Body of pancreas (tissue), 4 donors: ENCODE results near the gene PCCA. TPM values are rescaled to one million over a fixed set of nuclear protein-coding genes. Genes with fewer than 3 reads are reported as not detected.
A peak's percentile ranks its signal among the peaks of the same experiment; 100 is the strongest.

ENCODE experiments used
- ATAC-seq: fragments of 150-250 bp; one replicate; pipeline ENCODE4 v1.9.1; 2016
- DNase-seq, 4 donors: peaks; one replicate each; pipeline ENCODE4 v3.0.0-alpha.2; 2019
- H3K27ac ChIP-seq, 4 donors: fragments of 200-600 bp; sonication (generic); 1 replicate in 3 of 4; 2 replicates in 1 of 4; pipeline versions ENCODE4 v1.5.1 to v1.6.1; 2016 to 2019; ENCODE audit warnings: mild to moderate bottlenecking in 1 of 4, mixed read lengths in 1 of 4, moderate library complexity in 1 of 4
- H3K27me3 ChIP-seq, 2 donors: fragments of 200-600 bp; sonication (generic); one replicate each; pipeline ENCODE4 v1.6.0; 2016; ENCODE audit warnings: mild to moderate bottlenecking in 1 of 2
- H3K36me3 ChIP-seq, 2 donors: fragments of 200-600 bp; sonication (generic); replicated peaks in 1 of 2; 2 replicates each; pipeline ENCODE4 v1.5.1; 2016; ENCODE audit warnings: low read depth in 2 of 2; ENCODE audit not compliant: insufficient read depth in 1 of 2
- H3K4me1 ChIP-seq: fragments of 200-600 bp; sonication (generic); one replicate; pipeline ENCODE4 v1.6.0; 2016
- H3K4me3 ChIP-seq, 2 donors: fragments of 200-600 bp; sonication (generic); 1 replicate in 1 of 2; 2 replicates in 1 of 2; pipeline ENCODE4 v1.5.1; 2016 to 2019
- H3K9me3 ChIP-seq, 3 donors: fragments of 200-600 bp; sonication (generic); 1 replicate in 2 of 3; 2 replicates in 1 of 3; pipeline ENCODE4 v1.5.1; 2016
- POLR2A ChIP-seq, 3 donors: fragments of 450-650 bp; IDR thresholded peaks; one replicate each; pipeline ENCODE4 v1.6.1; 2016; ENCODE audit warnings: antibody characterized with exemption in 3 of 3, mild to moderate bottlenecking in 2 of 3
- WGBS, 2 donors: methylation state at CpG; one replicate each; pipeline ENCODE4 v1.1.5; 2017; 5-methylcytosine and 5-hydroxymethylcytosine counted together
- intact Hi-C: fragments of 100-400 bp; cut with DNase I; formaldehyde crosslinking; loops from one replicate; pipeline ENCODE4 v1.15.1; 2023
- total RNA-seq, 2 donors: library from RNA; depleted of rRNA; stranded (reverse); fragments of >200 nt; gene quantifications; one replicate each; pipeline ENCODE4 v1.1.0, GENCODE V29; 2016
- TF ChIP-seq, protein P1 (sequence below), 7 experiments: fragments of 450-650 bp in 4 of 7; fragments of 200-600 bp in 3 of 7; sonication (generic) in 3 of 7; IDR thresholded peaks; one replicate each; pipeline ENCODE4 v1.5.1; 2016 to 2019; ENCODE audit warnings: antibody characterized with exemption in 7 of 7

PCCA gene
- total RNA-seq, 2 donors from 2014 or later = 45.2 to 46.2 TPM

- 20 to 23% methylated on average over 8 of the region's 8 CpGs for WGBS, 2 donors
- ATAC-seq = peak; percentile 34
These were observed 453.9 kb downstream of the PCCA start for GRCh38 chr13:100542826-100543156.

DNA sequence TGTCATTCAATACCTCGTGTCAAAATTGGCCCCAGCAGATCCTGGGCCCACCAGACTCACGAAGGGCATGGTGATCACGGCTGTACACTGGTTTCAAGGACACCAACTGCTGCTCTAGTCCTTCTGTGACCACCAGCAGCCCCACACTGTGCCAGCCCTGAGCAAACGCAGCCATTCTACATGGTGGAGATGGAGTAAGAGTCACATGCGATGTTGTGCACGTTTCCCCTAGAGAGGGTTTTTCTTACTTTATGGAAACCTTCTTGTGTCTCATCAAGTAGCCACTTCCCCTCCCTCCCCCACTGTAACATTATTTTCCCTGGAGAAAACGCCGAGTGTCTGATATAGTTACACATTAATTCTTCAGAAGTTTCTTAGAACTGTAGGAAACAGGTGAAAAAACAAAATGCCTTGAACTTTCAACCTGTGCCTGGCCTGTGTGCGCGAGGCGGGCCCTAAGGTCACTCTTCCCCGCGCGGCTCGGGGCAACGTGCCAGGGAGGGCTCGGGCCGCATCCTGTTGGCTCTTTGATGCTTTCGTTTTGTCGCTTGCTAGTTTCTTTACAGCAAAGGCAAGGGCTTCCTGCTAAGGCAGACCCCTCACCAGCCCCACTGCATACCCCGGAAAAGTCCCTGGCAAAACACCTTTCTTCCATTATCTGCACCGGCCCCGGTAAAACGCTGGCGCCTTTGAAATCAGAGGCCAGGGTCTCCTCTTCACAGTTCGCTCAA, 455.1 kb downstream of the PCCA start:
- Histone ChIP-seq H3K4me3 (no peak overlapping the region), H3K27ac (peak overlapping the region in 3 of 4 donors; percentile 64 to 68 (median 65)), H3K9me3 (no peaks in the 10 kb centered on the region), H3K27me3 (no peaks in the 10 kb centered on the region), H3K4me1 (peaks cover 39% of the 10 kb centered on the region), H3K36me3 (no peaks in the 10 kb centered on the region)
- intact Hi-C loops = no loop called here
- 64 to 67% methylated on average over 26 of the region's 26 CpGs for WGBS, 2 donors
- DNase-seq (no peak), ATAC-seq (peak; percentile 18)
- TF ChIP-seq, protein P1, sequence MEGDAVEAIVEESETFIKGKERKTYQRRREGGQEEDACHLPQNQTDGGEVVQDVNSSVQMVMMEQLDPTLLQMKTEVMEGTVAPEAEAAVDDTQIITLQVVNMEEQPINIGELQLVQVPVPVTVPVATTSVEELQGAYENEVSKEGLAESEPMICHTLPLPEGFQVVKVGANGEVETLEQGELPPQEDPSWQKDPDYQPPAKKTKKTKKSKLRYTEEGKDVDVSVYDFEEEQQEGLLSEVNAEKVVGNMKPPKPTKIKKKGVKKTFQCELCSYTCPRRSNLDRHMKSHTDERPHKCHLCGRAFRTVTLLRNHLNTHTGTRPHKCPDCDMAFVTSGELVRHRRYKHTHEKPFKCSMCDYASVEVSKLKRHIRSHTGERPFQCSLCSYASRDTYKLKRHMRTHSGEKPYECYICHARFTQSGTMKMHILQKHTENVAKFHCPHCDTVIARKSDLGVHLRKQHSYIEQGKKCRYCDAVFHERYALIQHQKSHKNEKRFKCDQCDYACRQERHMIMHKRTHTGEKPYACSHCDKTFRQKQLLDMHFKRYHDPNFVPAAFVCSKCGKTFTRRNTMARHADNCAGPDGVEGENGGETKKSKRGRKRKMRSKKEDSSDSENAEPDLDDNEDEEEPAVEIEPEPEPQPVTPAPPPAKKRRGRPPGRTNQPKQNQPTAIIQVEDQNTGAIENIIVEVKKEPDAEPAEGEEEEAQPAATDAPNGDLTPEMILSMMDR (IDR thresholded peaks at IDR 0.05) = no peak
- no peak for TF ChIP-seq POLR2A (IDR thresholded peaks at IDR 0.05)

More at GRCh38 chr13:100542826-100543156, 453.9 kb downstream of the PCCA start:
- intact Hi-C loops = no loop called here
- Histone ChIP-seq H3K27ac (no peak overlapping the region), H3K27me3 (no peaks in the 10 kb centered on the region), H3K36me3 (no peaks in the 10 kb centered on the region), H3K4me1 (peaks cover 29% of the 10 kb centered on the region), H3K4me3 (no peak overlapping the region), H3K9me3 (no peaks in the 10 kb centered on the region)
- DNase-seq = no peak
- TF ChIP-seq, protein P1 (IDR thresholded peaks at IDR 0.05) = peak in 6 of 7 experiments; percentile 24 to 65 (median 58)
- TF ChIP-seq POLR2A (IDR thresholded peaks at IDR 0.05) = no peak

- no peak overlapping the region for H3K4me3 ChIP-seq
- intact Hi-C loops = no loop called here
- no peaks in the 10 kb centered on the region for H3K9me3 ChIP-seq
- DNase-seq = peak; percentile 90 to 96 (median 92)
- H3K27ac ChIP-seq = peak overlapping the region; percentile 3 to 68 (median 64)
- ATAC-seq = peak; percentile 94
- H3K36me3 ChIP-seq = no peaks in the 10 kb centered on the region
- WGBS, 2 donors = 50 to 56% methylated on average over 9 to 22 of the region's 22 CpGs
- no peaks in the 10 kb centered on the region for H3K27me3 ChIP-seq
- TF ChIP-seq, protein P1 (IDR thresholded peaks at IDR 0.05) = peak in 3 of 7 experiments; percentile 21 to 40 (median 30)
- TF ChIP-seq POLR2A (IDR thresholded peaks at IDR 0.05) = peak in 1 of 3 donors; percentile 11
- peaks cover 39% of the 10 kb centered on the region for H3K4me1 ChIP-seq
These were observed 456.2 kb downstream of the PCCA start for GRCh38 chr13:100544866-100545683.

- peak overlapping the region in 3 of 4 donors; percentile 64 to 68 (median 65) for H3K27ac ChIP-seq
- no peak for TF ChIP-seq POLR2A (IDR thresholded peaks at IDR 0.05)
- TF ChIP-seq, protein P1 (IDR thresholded peaks at IDR 0.05) = no peak
- peaks cover 39% of the 10 kb centered on the region for H3K4me1 ChIP-seq
- H3K36me3 ChIP-seq = no peaks in the 10 kb centered on the region
- DNase-seq = no peak
- H3K4me3 ChIP-seq = no peak overlapping the region
- no peaks in the 10 kb centered on the region for H3K9me3 ChIP-seq
- WGBS, 2 donors = 82 to 89% methylated on average over 4 of the region's 4 CpGs
- intact Hi-C loops = no loop called here
- H3K27me3 ChIP-seq = no peaks in the 10 kb centered on the region
- no peak for ATAC-seq
These were observed 456.8 kb downstream of the PCCA start for GRCh38 chr13:100545684-100546061.
